ENCODE measurements around the gene CDK13.

CDK13 gene

DNA sequence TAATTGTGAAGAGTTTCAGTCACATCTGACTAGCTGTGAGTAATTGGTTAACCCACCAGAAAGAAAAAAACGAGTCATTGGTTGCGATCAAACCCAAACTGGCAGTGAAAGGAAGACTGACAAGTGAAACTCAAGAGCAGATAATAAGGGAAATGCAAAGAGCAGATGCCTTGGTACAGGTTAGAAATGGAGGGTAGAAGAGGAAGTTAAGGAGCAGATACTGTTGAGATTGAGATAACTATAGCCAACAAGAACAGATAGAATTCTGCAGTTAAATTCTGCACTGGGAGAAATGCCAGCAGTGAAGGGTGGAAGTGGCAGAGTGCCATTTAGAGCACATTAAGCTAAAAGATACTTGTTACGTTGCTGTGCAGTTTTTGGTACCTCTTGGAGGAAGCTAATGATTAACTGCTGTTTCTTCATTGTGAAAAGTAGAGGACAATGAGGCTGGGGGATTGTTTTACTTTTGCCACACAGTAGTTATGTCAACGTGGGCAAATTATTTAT is 65.8 kb downstream of the CDK13 start:
- peak; percentile 88 for DNase-seq

DNA sequence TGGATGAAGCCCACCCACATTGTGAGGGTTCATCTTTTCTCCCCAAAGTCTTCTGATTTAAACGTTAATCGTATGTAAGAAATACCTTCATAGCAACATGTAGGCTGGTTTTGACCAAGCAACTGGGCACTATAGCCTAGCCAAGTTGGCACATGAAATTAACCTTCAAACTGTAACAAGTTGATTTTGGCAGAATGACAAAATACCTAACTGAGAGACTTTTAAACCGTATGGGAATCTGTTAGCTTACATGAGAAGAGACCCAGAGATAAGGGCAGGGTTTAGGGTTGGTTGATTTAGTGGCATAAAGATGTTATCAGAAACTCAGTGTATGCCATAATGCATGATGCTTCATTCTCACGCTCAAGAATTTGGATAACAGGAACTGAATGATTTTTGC is 69.5 kb downstream of the CDK13 start:
- peak; percentile 14 for DNase-seq

DNA sequence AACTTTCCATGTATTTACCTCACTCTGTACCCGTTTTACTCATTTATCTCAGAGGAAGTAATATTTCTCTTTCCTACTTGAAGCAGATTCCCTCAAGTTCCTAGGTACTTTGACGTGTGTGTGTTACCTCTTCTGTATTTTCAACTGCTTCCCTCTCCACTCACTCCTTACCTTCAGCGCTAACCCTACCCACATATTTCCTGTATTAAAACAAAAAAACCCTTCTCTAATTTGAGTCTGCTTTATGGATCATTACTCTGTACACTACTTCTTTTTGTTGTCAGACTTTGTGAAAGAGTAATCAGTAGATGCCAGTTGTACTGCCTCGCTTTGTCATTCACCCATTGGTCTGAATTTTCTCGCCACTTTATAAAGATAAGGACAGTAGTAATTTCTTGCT is 74.0 kb downstream of the CDK13 start:
- peak; percentile 48 for DNase-seq

DNA sequence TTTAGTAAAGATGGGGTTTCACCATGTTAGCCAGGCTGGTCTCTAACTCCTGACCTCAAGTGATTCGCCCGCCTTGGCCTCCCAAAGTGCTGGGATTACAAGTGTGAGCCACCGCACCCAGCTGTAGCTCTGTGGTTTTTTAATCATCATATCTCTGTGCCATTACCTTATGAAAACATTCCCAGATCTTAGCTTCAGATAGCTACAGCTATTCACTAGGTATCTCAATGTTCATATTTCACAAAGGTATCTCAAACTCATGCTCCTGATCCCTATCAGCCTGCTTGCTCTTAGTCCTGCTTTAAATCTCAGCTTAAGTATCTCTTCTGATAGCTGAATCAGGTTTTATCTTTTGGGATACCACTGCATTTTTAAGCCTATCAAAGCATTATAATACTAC is 74.8 kb downstream of the CDK13 start:
- no peak for DNase-seq

DNA sequence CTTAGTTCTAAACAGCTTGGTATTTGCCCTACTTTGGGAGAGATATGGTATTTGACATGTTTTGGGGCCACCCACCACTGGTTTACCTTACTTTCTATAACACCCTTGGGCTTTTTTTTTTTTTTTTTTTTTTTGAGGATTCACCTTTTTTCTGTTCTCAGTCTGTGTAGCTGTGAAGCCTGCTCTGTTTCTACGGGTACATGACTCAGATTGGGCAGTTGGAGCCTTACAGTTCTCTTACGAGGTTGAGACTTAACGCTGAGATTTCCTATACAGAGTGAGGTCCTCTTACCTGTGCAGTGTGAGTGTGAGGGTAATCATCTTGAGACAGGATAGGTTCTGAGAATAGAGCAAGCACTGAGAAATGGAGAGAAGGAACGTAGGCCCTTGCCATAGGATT is 77.5 kb downstream of the CDK13 start:
- DNase-seq, result no peak

DNA sequence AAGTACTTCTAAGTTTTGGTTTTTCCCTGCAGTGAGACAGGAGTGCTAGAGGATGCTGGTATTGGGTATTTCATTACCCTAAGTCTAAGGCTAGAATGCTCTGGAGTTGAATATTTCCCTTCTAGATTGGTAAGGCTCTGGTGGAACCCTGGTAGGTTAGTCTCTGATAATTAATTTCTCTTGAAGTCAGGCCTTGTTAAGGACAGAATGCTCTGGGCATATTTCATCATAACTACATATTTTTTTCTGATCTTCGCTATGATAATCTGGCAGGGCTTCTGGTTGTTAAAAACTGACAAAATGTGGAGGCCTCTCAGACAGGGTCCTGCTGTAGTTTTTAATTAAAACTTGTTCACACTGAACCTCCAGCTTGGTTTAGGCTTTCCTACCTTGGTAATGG is 83.8 kb downstream of the CDK13 start:
- peak; percentile 55 for DNase-seq

DNA sequence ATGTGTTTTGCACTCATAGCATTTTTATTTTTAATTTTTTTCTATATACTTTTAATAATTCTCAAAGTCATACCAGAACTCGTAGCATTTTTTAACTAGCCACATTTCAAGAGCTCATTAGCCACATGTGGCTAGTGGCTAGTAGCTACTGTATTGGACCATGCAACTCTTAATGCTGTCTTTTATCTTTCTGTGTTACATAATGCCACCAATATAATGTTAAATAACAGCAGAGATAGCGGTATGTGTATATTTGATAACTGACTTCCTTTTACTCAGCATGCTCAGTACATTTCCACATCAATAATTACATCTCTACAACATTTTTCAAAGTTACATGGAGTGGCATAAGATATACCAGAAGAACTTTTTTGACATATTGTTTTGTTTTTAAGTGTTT is 91.4 kb downstream of the CDK13 start:
- peak; percentile 60 for DNase-seq

DNA sequence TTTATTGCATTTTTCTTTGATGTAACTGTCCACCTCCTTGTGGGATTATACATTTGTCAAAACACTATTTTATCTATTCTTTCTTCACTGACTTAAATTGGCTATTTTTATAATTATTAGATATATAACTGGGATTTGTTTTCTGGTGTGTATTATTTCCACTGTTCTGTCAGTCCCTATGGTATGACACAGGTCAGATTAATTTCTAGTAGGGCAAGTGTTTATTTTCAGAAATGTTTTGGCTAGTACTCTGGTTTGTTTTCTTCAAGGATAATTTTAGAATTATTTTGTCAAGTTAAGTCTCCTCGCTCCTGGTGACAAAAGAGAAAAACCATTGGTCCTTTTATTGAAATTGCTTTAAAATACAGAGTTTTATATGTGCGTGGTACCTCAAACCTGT is 93.1 kb downstream of the CDK13 start:
- DNase-seq, result no peak

DNA sequence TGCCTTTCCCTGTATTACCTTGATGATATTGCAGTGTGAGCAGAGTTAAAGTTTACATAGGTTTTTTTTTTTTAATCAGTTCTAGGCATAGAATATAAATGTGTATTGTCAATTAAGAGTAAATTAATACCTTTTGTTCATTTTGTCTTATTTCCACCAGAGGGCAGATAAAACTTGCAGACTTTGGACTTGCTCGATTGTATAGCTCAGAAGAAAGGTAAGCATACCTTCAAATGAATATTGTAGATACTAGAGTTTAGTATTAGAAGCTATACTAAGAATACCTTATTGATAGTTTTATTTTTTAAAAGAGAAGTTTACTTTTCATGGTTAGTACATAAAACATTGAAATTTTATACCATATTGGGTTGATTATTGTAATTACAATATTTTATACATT is 97.6 kb downstream of the CDK13 start:
- peak; percentile 47 for DNase-seq

DNA sequence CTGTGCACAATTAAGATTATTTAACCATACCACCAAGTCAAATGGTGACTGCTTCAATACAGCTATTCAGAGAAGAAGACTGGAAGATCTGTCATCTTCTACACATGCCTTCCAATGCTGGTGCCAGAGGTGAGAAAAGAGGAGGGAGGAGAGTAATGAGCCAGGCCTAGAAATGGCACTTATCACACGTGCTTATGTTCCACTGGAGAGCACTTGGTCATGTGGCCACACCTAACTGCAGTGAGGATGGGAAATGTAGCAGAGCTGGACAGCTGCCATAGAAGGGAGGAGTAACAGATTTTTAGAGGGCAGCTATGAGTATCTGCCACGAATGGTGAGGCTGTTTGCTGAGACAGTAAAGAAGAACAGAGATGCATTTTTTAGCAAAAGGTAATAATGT is 107.2 kb downstream of the CDK13 start:
- DNase-seq, result peak; percentile 80

DNA sequence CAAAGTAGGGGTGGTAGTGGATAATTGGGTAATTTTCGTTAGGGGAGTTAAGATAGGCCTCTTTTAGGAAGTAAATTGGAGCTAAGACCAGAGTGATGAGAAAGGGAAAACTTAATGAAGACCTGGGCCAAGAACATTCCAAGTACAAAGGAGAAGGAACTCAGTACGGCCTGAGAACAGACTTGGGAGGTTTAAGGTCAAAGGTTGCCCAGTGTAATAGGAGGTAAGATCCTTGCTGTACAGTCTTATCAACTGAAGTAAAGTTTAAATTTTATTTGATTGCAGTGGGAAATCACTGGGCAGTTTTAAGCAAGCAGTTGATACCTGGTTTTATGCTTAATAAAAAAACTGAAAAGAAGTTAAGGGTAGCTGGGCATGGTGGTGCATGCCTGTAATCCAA is 108.0 kb downstream of the CDK13 start:
- no peak for DNase-seq

DNA sequence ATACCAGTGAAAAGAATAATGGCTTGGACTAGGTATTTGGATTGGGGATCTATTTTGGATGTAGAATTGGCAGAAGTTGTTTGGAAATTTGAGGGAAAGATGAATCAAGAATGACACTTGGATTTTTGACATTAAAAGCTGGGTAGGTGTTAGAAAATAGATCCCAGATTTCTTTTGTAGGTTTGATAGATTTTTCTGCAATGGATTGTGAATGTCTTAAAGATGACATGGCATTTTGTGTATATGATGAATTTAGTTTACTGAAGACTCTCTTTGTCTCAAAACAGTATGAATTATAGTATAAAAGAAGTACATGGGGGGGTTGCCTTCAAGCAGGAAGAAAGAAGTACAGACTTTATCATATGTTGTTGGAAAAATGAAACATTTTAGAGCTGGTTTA is 108.6 kb downstream of the CDK13 start:
- peak; percentile 16 for DNase-seq

DNA sequence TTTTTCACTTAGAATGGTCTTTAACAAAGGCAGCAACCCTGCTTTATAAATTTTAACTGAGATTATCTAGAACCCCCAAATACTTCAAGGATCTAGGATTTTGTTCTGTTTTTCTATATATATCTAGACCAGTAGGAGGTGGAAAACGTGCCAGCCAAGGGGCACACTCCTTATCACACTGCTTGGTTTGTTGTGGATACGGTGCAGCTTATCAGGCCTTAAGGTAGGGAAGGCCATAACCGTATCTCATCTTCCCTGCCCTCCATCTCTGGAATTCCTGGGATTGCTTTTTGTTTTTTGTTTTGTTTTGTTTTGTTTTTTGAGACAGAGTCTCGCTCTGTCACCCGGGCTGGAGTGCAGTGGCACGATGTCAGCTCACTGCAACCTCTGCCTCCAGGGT is 109.0 kb downstream of the CDK13 start:
- DNase-seq, result no peak

DNA sequence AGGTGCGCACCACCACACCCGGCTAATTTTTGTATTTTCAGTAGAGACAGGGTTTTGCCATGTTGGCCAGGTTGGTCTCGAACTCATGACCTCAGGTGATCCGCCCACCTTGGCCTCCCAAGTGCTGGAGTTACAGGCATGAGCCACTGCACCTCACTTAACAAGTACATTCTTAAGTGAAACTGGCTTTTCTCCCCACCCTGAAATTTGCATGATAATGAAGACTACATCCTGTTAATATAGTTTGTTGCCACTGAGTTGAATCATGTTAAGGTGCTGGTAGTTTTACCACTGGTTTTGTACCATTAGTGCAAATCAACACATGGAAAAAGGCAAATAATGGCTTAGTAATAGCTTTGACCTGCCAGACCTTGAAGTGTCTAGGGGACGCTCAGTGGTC is 122.2 kb downstream of the CDK13 start:
- DNase-seq, result no peak

DNA sequence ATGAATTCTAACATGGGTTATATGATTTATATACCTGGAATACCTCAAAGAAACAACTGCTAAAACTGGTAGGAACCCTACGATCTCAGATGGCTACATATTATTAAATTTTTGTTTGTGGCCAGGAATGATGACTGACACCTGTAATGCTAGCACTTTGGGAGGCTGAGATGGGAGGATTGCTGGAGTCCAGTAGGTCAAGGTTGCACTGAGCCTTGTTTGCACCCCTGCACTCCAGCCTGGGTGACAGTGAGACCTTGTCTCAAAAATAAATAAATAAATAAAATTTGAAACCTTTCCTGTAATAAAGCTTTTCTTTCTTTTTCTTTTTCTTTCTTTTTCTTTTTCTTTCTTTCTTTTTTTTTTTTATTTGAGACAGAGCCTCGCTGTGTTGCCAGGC is 123.2 kb downstream of the CDK13 start:
- DNase-seq, result no peak

DNA sequence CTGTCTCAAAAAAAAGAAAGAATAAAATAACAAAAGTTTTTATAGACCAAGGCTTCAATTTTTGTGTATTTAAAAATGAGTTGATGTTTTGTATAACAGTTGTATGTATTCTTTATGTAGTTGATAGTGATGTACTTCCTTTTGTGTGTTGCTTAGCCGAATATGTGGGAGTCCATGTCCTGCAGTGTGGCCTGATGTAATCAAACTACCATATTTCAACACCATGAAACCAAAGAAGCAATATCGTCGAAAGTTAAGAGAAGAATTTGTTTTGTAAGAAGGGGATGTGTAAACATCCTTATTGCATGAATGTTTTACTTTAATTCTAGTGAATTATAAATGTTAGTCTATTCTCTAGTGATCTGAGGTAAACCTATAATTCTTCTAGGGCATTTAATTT is 127.8 kb downstream of the CDK13 start:
- DNase-seq, result peak; percentile 65

DNA sequence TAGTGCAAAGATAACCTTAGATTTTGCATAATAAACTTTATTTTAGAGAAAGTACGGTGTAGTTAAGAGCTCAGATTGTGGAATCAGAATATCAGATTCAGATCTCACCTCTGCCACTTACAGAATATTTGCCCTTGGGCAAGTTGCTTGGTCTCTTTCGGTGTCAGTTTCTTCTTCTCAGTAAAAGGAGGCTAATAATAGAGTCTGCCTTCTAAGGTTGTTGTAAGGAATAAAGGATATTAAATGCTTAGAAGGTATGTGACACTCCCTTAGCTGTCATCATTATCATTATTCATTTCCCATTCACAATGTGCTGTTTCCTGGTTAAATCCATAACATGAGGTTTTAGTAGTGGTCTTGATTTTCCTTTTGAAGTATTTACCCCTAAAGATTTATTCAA is 142.1 kb downstream of the CDK13 start:
- no peak for DNase-seq

DNA sequence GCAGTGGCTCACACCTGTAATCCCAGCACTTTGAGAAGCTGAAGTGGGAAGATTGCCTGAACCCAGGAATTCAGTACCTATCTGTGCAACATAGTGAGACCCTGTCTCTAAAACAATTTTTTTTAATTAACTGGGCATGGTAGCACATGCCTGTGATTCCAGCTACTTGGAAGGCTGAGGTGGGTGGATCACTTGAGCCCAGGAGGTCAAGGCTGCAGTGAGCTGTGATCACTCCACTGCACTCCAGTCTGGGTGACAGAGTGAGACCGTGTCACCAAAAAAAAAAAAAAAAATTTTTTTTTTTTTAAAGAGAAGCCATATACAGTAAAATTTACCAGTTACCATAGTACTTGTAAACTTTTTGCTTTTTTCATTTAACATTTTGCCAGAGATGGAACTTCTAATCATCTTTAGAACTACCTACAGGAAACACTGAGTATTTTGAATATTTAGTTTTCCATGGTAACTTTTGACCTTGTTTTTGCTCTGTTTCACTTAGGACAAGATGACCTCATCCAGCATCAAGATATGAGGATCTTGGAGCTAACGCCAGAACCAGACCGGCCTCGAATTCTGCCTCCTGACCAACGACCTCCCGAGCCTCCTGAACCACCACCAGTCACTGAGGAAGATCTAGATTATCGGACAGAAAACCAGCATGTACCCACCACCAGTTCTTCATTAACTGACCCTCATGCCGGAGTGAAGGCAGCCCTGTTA is 143.7 kb downstream of the CDK13 start:
- no peak for DNase-seq

DNA sequence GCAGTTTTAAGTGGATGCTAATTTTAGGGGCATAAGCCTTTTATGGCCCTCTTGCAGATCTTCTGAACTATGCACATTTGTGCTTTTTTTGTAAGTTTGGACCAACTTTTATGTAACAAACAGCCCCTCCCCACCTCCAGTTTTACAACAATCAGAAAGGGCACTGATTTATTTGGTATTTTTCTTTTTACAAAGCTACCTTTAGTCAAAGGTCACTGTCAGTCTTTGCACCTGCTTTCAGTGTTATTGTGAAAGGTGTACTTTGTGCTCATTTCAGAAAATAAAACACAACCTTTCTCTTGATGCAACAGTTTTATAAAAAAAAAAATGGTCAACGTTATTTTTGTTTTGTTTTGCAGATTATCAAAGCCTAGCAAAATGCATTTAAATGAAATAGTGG is 145.2 kb downstream of the CDK13 start:
- DNase-seq, result no peak

DNA sequence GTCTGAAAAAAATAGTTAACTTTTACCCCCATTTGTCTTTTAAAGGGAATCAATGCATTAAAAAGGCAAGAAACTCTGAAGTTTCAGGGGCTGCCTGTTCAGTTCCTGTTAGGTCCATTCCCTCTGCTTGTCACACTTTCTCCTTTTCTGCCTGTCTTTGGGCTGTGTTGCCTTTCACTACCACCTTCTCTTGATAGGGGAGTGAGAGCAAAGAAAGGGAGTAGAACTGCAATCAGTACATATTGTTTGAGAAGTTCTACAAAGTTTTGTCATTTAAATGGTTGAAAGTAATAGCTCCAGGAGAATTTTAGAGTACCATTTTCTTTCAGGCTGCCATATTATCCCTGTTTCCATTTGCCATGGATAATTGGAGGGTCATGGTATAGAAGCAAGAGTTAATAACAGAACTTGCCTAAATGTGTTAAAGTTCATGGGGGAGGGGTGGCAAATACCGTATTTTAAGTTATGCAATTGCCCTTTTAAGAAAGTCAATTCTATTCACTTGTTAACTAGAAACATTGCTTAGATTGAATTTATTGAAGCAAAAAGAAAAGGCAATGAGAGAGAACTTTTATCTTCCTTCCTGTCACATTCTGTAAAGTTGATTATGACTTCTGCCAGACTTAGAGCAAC is 145.8 kb downstream of the CDK13 start:
- DNase-seq, result no peak

DNA sequence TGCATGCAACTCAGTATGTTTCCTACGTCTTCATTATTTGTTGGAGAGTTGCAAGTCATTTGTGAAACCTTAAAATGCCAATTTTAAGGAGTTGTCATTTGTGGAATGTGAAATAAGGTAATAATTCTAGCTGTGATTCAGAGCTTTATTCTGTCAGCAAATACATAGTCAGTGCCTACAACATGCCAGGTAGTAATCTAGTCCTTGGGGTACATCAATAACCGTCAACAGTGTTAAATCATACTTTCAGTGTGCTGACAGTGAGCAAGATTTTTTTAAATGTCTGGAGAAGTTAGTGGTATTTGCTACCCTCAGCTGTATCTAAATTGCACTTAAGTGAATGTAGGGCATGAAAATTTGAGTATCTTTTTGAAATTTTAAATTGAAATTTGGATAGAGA is 147.7 kb downstream of the CDK13 start:
- DNase-seq, result no peak

DNA sequence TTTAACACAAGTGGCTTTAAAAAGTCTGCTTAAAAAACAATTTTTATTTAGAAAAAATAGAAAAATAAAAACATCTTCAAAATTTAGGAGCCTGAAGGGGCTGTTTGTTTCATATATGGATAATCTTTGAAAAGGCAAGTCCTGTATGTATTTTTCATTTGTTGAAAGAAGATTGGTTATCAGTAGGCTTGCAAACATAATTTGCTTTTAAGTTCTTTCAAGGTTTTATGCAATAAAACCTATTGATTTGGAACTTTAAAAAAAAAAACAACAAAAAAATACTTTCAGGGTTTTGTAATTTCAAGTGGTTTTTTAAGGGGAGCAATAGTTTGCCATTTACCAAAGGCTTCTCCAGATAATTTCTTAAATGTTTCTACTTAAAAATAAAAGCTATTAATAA is 148.8 kb downstream of the CDK13 start:
- DNase-seq, result no peak

DNA sequence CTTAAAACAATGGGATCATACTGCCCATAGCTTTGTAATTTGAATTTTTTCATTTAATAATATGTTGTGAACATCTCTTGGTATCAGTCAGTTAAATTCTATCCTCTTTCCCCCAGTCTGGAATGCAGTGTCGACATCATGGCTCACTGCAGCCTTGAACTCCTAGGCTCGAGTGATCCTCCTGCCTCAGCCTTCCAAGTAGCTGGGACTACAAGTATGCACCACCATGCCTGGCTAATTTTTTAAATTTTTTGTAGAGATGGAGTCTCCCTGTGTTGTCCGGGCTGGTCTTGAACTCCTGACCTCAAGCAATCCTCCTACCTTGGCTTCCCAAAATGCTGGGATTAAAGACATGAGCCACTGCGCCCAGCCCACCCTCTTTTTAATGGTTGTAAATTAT is 149.8 kb downstream of the CDK13 start:
- no peak for DNase-seq

DNA sequence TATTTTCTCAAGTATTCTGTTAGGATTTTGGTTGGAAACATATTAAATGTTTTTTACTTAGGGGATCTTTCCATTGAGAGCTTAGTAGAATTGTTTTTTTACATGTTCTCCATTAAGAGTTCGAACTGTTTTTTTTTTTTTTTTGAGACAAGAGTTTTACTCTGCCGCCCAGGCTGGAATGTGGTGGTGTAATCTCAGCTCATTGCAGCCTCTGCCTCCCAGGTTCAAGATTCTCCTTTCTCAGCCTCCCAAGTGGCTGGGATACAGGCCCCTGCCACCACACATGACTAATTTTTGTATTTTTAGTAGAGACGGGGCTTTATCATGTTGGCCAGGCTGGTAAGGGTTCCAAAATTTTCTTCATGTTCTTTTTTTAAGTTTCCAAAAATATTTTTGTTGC is 151.1 kb downstream of the CDK13 start:
- DNase-seq, result no peak

DNA sequence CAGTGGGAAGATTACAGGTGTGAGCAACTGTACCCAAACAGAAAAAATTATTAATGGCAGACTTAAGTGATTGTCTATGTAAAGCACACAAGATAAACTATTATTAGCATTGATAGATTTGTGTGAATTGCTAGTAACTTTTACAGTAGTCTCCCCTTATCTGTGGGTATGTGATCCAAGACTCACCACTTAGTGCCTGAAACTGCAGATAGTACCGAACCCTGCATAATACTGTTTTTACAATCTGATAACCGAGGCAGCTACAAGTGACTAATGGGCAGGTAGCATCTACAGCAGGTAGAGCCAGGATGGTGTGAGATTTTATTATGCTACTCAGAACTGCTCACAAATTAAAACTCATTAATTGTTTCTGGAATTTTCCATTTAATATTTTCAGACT is 152.8 kb downstream of the CDK13 start:
- DNase-seq, result no peak
